HG02798 (cell line): Measurements from ENCODE around the gene THEMIS2.
A peak's percentile ranks its signal among the peaks of the same experiment; 100 is the strongest.

ENCODE experiments used
- ATAC-seq: cut with Tn5 transposase; IDR thresholded peaks from one replicate; pipeline ENCODE4 v1.9.1; 2021; ENCODE audit warnings: mild to moderate bottlenecking; ENCODE audit not compliant: unreplicated experiment, poor library complexity

The THEMIS2 gene

GRCh38 chr1:27885114-27885528, 12.8 kb downstream of the THEMIS2 start:
- ATAC-seq = no peak

GRCh38 chr1:27885621-27886352, 13.4 kb downstream of the THEMIS2 start:
- no peak for ATAC-seq

- ATAC-seq = no peak
Measured at GRCh38 chr1:27886353-27886679, 14.0 kb downstream of the THEMIS2 start.

- ATAC-seq = no peak
Measured at GRCh38 chr1:27886744-27887143, 14.4 kb downstream of the THEMIS2 start.

- ATAC-seq = no peak
Measured at GRCh38 chr1:27887215-27888021, 15.1 kb downstream of the THEMIS2 start.

- ATAC-seq = no peak
Measured at GRCh38 chr1:27889506-27889905, 17.2 kb downstream of the THEMIS2 start.

- ATAC-seq = peak; percentile 44
Measured at GRCh38 chr1:27891196-27891889, 19.0 kb downstream of the THEMIS2 start.

- ATAC-seq = no peak
Measured at GRCh38 chr1:27894521-27894920, 22.2 kb downstream of the THEMIS2 start.

- no peak for ATAC-seq
Measured at GRCh38 chr1:27906759-27907158, 34.4 kb downstream of the THEMIS2 start.

- no peak for ATAC-seq
Measured at GRCh38 chr1:27912429-27912828, 40.1 kb downstream of the THEMIS2 start.

- no peak for ATAC-seq
Measured at GRCh38 chr1:27915082-27915575, 42.8 kb downstream of the THEMIS2 start.

- ATAC-seq = no peak
Measured at GRCh38 chr1:27922272-27922671, 49.9 kb downstream of the THEMIS2 start.

GRCh38 chr1:27928216-27928954, 56.0 kb downstream of the THEMIS2 start:
- ATAC-seq = no peak

- no peak for ATAC-seq
Measured at GRCh38 chr1:27931184-27931583, 58.8 kb downstream of the THEMIS2 start.

- no peak for ATAC-seq
Measured at GRCh38 chr1:27931759-27932158, 59.4 kb downstream of the THEMIS2 start.

- ATAC-seq = peak; percentile 56
Measured at GRCh38 chr1:27934818-27935549, 62.6 kb downstream of the THEMIS2 start, which contains the start of gene SMPDL3B. Gene SMPDL3B, plus strand, starts transcription at chr1:27935000. Its CDS starts 184 bp downstream, at chr1:27935184.

- ATAC-seq = no peak
Measured at GRCh38 chr1:27935721-27936120, 63.4 kb downstream of the THEMIS2 start.
